Mesendoderm (in vitro differentiated cells): Measurements from ENCODE around the gene RALGAPA2. TPM values are rescaled to one million over a fixed set of nuclear protein-coding genes. Genes with fewer than 3 reads are reported as not detected.

Experiments used
- DNase-seq: peaks from one replicate; pipeline ENCODE4 v3.0.0; 2013
- H2AK5ac ChIP-seq: 2 replicates; pipeline ENCODE4 v1.6.1; 2013; ENCODE audit warnings: low read length, inconsistent platforms
- H2BK120ac ChIP-seq: 2 replicates; pipeline ENCODE4 v1.6.1; 2013; ENCODE audit warnings: low read depth, mild to moderate bottlenecking, low read length, moderate library complexity, mixed read lengths
- H2BK15ac ChIP-seq: replicated peaks from 2 replicates; pipeline ENCODE4 v1.6.1; 2013; ENCODE audit warnings: low read depth, mild to moderate bottlenecking, moderate library complexity
- H2BK5ac ChIP-seq: 2 replicates; pipeline ENCODE4 v1.6.1; 2013; ENCODE audit warnings: low read length, inconsistent platforms
- H3K18ac ChIP-seq: 2 replicates; pipeline ENCODE4 v1.6.1; 2013; ENCODE audit warnings: mild to moderate bottlenecking, low read length, mixed read lengths
- H3K23ac ChIP-seq: one replicate; pipeline ENCODE4 v1.6.1; 2013; ENCODE audit warnings: low read length
- H3K27ac ChIP-seq: 2 replicates; pipeline ENCODE4 v1.5.1; 2013; ENCODE audit warnings: low read depth, mild to moderate bottlenecking, inconsistent platforms, low read length, moderate library complexity
- H3K27me3 ChIP-seq: 2 replicates; pipeline ENCODE4 v1.6.1; 2013; ENCODE audit warnings: low read length, control low read depth, mild to moderate bottlenecking, inconsistent platforms; ENCODE audit not compliant: insufficient read depth, poor library complexity
- H3K36me3 ChIP-seq: 2 replicates; pipeline ENCODE4 v1.6.1; 2013; ENCODE audit warnings: low read length, inconsistent platforms; ENCODE audit not compliant: control insufficient read depth, insufficient read depth
- H3K4ac ChIP-seq: one replicate; pipeline ENCODE4 v1.6.1; 2013; ENCODE audit warnings: low read depth, mild to moderate bottlenecking, low read length, moderate library complexity
- H3K4me1 ChIP-seq: 2 replicates; pipeline ENCODE4 v1.6.1; 2013; ENCODE audit warnings: low read depth, low read length, inconsistent platforms; ENCODE audit not compliant: control insufficient read depth
- H3K4me2 ChIP-seq: 2 replicates; pipeline ENCODE4 v1.6.1; 2013; ENCODE audit warnings: low read length
- H3K4me3 ChIP-seq: 2 replicates; pipeline ENCODE4 v1.5.1; 2013; ENCODE audit warnings: mild to moderate bottlenecking, low read length
- H3K56ac ChIP-seq: one replicate; pipeline ENCODE4 v1.6.1; 2013; ENCODE audit warnings: low read length
- H3K79me1 ChIP-seq: 2 replicates; pipeline ENCODE4 v1.6.1; 2013; ENCODE audit warnings: low read length, inconsistent platforms
- H3K79me2 ChIP-seq: 2 replicates; pipeline ENCODE4 v1.6.1; 2013; ENCODE audit warnings: mild to moderate bottlenecking, low read length; ENCODE audit not compliant: control insufficient read depth, insufficient read depth
- H3K9ac ChIP-seq: 2 replicates; pipeline ENCODE4 v1.6.1; 2013; ENCODE audit warnings: low read length, inconsistent platforms
- H4K5ac ChIP-seq: one replicate; pipeline ENCODE4 v1.6.1; 2013; ENCODE audit warnings: low read length
- H4K8ac ChIP-seq: one replicate; pipeline ENCODE4 v1.6.1; 2013; ENCODE audit warnings: low read depth, mild to moderate bottlenecking, control low read depth, low read length, moderate library complexity
- WGBS: extraction: QIAGEN DNeasy Blood & Tissue Kit; methylation state at CpG from one replicate; pipeline ENCODE4 v1.1.7; 2013; ENCODE audit warnings: low lambda C conversion rate, missing lambda C conversion rate; ENCODE audit not compliant: insufficient coverage; ENCODE audit errors: extremely low coverage; 5-methylcytosine and 5-hydroxymethylcytosine counted together
- small RNA-seq: library from polyadenylated mRNA; stranded (forward); fragments of <200 nt; extraction: miRNeasy Mini kit (QIAGEN cat#:217004); gene quantifications from one replicate; pipeline ENCODE3, GENCODE V24; 2013; ENCODE audit not compliant: insufficient read depth

RALGAPA2 gene

GRCh38 chr20:20353576-20353975, 358.9 kb downstream of the RALGAPA2 start:
- no peak overlapping the region for H3K27ac ChIP-seq
- H3K9ac ChIP-seq: no peak overlapping the region
- no peak overlapping the region for H2AK5ac ChIP-seq
- H3K4ac ChIP-seq: no peak overlapping the region
- no peaks in the 10 kb centered on the region for H3K79me1 ChIP-seq
- no peak overlapping the region for H4K8ac ChIP-seq
- H3K27me3 ChIP-seq: no peaks in the 10 kb centered on the region
- H3K4me1 ChIP-seq: no peaks in the 10 kb centered on the region
- no peak overlapping the region for H3K56ac ChIP-seq
- H3K4me2 ChIP-seq: no peak overlapping the region
- H2BK15ac ChIP-seq: no peak overlapping the region
- no peak overlapping the region for H3K23ac ChIP-seq
- no peak overlapping the region for H2BK120ac ChIP-seq
- no peak overlapping the region for H3K4me3 ChIP-seq
- H3K36me3 ChIP-seq: no peaks in the 10 kb centered on the region
- no peak overlapping the region for H2BK5ac ChIP-seq
- H3K79me2 ChIP-seq: no peaks in the 10 kb centered on the region
- H3K18ac ChIP-seq: no peak overlapping the region
- WGBS: no CpG with 5 or more reads among the region's 3 CpGs
- no peak for DNase-seq
- H4K5ac ChIP-seq: no peak overlapping the region

GRCh38 chr20:20344476-20344875, 368.0 kb downstream of the RALGAPA2 start:
- no peak overlapping the region for H4K5ac ChIP-seq
- no peak overlapping the region for H2BK15ac ChIP-seq
- no peak overlapping the region for H4K8ac ChIP-seq
- no peaks in the 10 kb centered on the region for H3K4me1 ChIP-seq
- H2BK120ac ChIP-seq: no peak overlapping the region
- no peak overlapping the region for H3K18ac ChIP-seq
- no peak overlapping the region for H3K56ac ChIP-seq
- no peak for DNase-seq
- no peak overlapping the region for H3K4me2 ChIP-seq
- H3K79me1 ChIP-seq: no peaks in the 10 kb centered on the region
- H3K4me3 ChIP-seq: no peak overlapping the region
- no peaks in the 10 kb centered on the region for H3K79me2 ChIP-seq
- H3K9ac ChIP-seq: no peak overlapping the region
- no peak overlapping the region for H2AK5ac ChIP-seq
- H3K23ac ChIP-seq: no peak overlapping the region
- H3K27me3 ChIP-seq: no peaks in the 10 kb centered on the region
- no peaks in the 10 kb centered on the region for H3K36me3 ChIP-seq
- no CpG with 5 or more reads among the region's 4 CpGs for WGBS
- no peak overlapping the region for H3K27ac ChIP-seq
- H2BK5ac ChIP-seq: no peak overlapping the region
- H3K4ac ChIP-seq: no peak overlapping the region

GRCh38 chr20:20343932-20344331, 368.5 kb downstream of the RALGAPA2 start:
- H3K4me1 ChIP-seq: no peaks in the 10 kb centered on the region
- no peaks in the 10 kb centered on the region for H3K27me3 ChIP-seq
- H2BK15ac ChIP-seq: no peak overlapping the region
- no peak overlapping the region for H3K27ac ChIP-seq
- H2BK120ac ChIP-seq: no peak overlapping the region
- no peak overlapping the region for H3K23ac ChIP-seq
- no peak overlapping the region for H2BK5ac ChIP-seq
- no peak overlapping the region for H3K18ac ChIP-seq
- H3K56ac ChIP-seq: no peak overlapping the region
- no peaks in the 10 kb centered on the region for H3K36me3 ChIP-seq
- no peaks in the 10 kb centered on the region for H3K79me1 ChIP-seq
- no peak overlapping the region for H3K9ac ChIP-seq
- H3K4me3 ChIP-seq: no peak overlapping the region
- no peaks in the 10 kb centered on the region for H3K79me2 ChIP-seq
- no peak overlapping the region for H2AK5ac ChIP-seq
- H3K4me2 ChIP-seq: no peak overlapping the region
- no CpG with 5 or more reads among the region's 7 CpGs for WGBS
- DNase-seq: no peak
- H4K8ac ChIP-seq: no peak overlapping the region
- H4K5ac ChIP-seq: no peak overlapping the region
- no peak overlapping the region for H3K4ac ChIP-seq

Small RNA genes within 50 kb of the gene (small RNA-seq; reads per million reads assigned to genes)
- not detected for gene EIF4E2P1
- not detected for gene RN7SL607P
